Neural cell (in vitro differentiated cells): ENCODE results near the gene NPLOC4. TPM values are rescaled to one million over a fixed set of nuclear protein-coding genes. Genes with fewer than 3 reads are reported as not detected.

Experiments used
- H2AFZ ChIP-seq: fragments of 200-600, 300-800 bp; sonication (generic), shearing (Covaris generic); 2 replicates; pipeline ENCODE4 v1.6.0; 2014; ENCODE audit warnings: low read depth, mild to moderate bottlenecking, antibody characterized with exemption, low read length, moderate library complexity
- H3F3A ChIP-seq: fragments of 200-600 bp; shearing (Covaris generic); 2 replicates; pipeline ENCODE4 v1.6.1; 2016; ENCODE audit warnings: mild to moderate bottlenecking, moderate library complexity, mixed read lengths, antibody characterized with exemption, low read length; ENCODE audit not compliant: insufficient read depth, poor library complexity, severe bottlenecking
- H3K27ac ChIP-seq: fragments of 200-600, 300-800 bp; sonication (generic), shearing (Covaris generic); 2 replicates; pipeline ENCODE4 v1.5.1; 2014; ENCODE audit warnings: mild to moderate bottlenecking, low read length, moderate library complexity
- H3K27me3 ChIP-seq: fragments of 300-800, 200-600 bp; sonication (generic), shearing (Covaris generic); 2 replicates; pipeline ENCODE4 v1.6.0; 2014; ENCODE audit warnings: mild to moderate bottlenecking, low read depth, low read length, moderate library complexity; ENCODE audit not compliant: insufficient read depth
- H3K36me3 ChIP-seq: fragments of 300-800, 200-600 bp; sonication (generic), shearing (Covaris generic); 2 replicates; pipeline ENCODE4 v1.5.1; 2014; ENCODE audit warnings: mild to moderate bottlenecking, antibody characterized with exemption, low read length, moderate library complexity; ENCODE audit not compliant: insufficient read depth
- H3K4me2 ChIP-seq: fragments of 300-800, 200-600 bp; sonication (generic), shearing (Covaris generic); 2 replicates; pipeline ENCODE4 v1.6.0; 2014; ENCODE audit warnings: mild to moderate bottlenecking, low read length
- H3K4me3 ChIP-seq: fragments of 300-800, 200-600 bp; sonication (generic), shearing (Covaris generic); 2 replicates; pipeline ENCODE4 v1.5.1; 2014; ENCODE audit warnings: mild to moderate bottlenecking, low read length, moderate library complexity
- H3K79me2 ChIP-seq: fragments of 200-600 bp; shearing (Covaris generic); replicated peaks from 2 replicates; pipeline ENCODE4 v1.6.0; 2014; ENCODE audit warnings: mild to moderate bottlenecking, low read length, moderate library complexity; ENCODE audit not compliant: insufficient read depth
- H3K9ac ChIP-seq: fragments of 300-800, 200-600 bp; sonication (generic), shearing (Covaris generic); 2 replicates; pipeline ENCODE4 v1.6.1; 2016; ENCODE audit warnings: mild to moderate bottlenecking, low read length, mixed read lengths
- H3K9me2 ChIP-seq: fragments of 200-600 bp; shearing (Covaris generic); 2 replicates; pipeline ENCODE4 v1.6.1; 2016; ENCODE audit warnings: mild to moderate bottlenecking, low read length, mixed read lengths; ENCODE audit not compliant: insufficient read depth
- H3K9me3 ChIP-seq: fragments of 200-600, 300-800 bp; sonication (generic), shearing (Covaris generic); 2 replicates; pipeline ENCODE4 v1.6.1; 2016; ENCODE audit warnings: mild to moderate bottlenecking, mixed run types, low read length, moderate library complexity, mixed read lengths
- H4K20me1 ChIP-seq: fragments of 200-600 bp; shearing (Covaris generic); 2 replicates; pipeline ENCODE4 v1.6.1; 2016; ENCODE audit warnings: mild to moderate bottlenecking, mixed run types; ENCODE audit not compliant: insufficient read depth
- EP300 ChIP-seq: fragments of 450-650 bp; conservative IDR thresholded peaks from 2 replicates; pipeline ENCODE4 v1.6.1; 2014; ENCODE audit warnings: antibody characterized with exemption, mild to moderate bottlenecking, moderate library complexity; ENCODE audit not compliant: poor library complexity, severe bottlenecking
- EZH2 ChIP-seq: fragments of 200-600, 300-800 bp; shearing (Covaris generic), sonication (generic); IDR thresholded peaks from 2 replicates; pipeline ENCODE4 v1.6.1; 2014; ENCODE audit warnings: antibody characterized with exemption, low read length, borderline replicate concordance, mild to moderate bottlenecking; ENCODE audit not compliant: insufficient read depth, poor library complexity, severe bottlenecking
- MXI1 ChIP-seq: fragments of 450-650 bp; conservative IDR thresholded peaks from 2 replicates; pipeline ENCODE4 v1.6.1; 2014; ENCODE audit warnings: antibody characterized with exemption, mild to moderate bottlenecking; ENCODE audit not compliant: poor library complexity, severe bottlenecking
- POLR2AphosphoS5 ChIP-seq: IDR thresholded peaks from 2 replicates; pipeline ENCODE4 v1.6.1; 2012
- RAD21 ChIP-seq: fragments of 450-650 bp; conservative IDR thresholded peaks from 2 replicates; pipeline ENCODE4 v1.6.1; 2014; ENCODE audit warnings: antibody characterized with exemption, mild to moderate bottlenecking, moderate library complexity
- SMC3 ChIP-seq: fragments of 450-650 bp; conservative IDR thresholded peaks from 2 replicates; pipeline ENCODE4 v1.6.1; 2014; ENCODE audit warnings: antibody characterized with exemption, mild to moderate bottlenecking, moderate library complexity; ENCODE audit not compliant: poor library complexity
- TAF1 ChIP-seq: IDR thresholded peaks from 2 replicates; pipeline ENCODE4 v1.6.1; 2012; ENCODE audit warnings: low read depth
- polyA plus RNA-seq: library from polyadenylated mRNA; depleted of rRNA; stranded (reverse); fragments of >200 nt; gene quantifications from 2 replicates; pipeline ENCODE4 v1.2.3, GENCODE V29; 2014
- TF ChIP-seq, protein P1 (sequence below): fragments of 450-650 bp; IDR thresholded peaks from 2 replicates; pipeline ENCODE4 v1.5.1; 2014; ENCODE audit warnings: antibody characterized with exemption, mild to moderate bottlenecking, moderate library complexity; ENCODE audit not compliant: poor library complexity, severe bottlenecking
- TF ChIP-seq, protein P2 (sequence below): IDR thresholded peaks from 2 replicates; pipeline ENCODE4 v1.6.1; 2012; ENCODE audit warnings: borderline replicate concordance

The NPLOC4 gene
- polyA plus RNA-seq, 1 donor from 2014 or later = 32.3 TPM

DNA sequence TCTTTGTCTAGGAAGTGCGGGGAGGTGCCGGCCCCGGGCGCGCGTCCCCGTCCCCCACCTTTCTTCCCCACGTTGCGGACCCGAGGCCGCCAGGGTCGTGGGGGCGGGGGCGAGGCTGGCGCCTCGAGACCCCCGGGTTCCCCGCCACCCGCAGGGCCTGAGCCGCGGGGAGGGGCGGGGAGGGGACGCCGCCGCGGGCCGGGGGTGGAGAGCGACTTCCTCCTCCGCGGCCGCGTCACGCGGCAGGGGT, 122.5 kb downstream of the NPLOC4 start:
- Histone ChIP-seq H3K27ac (peak overlapping the region; percentile 99), H3K9me2 (no peaks in the 10 kb centered on the region), H3K36me3 (peaks cover 23% of the 10 kb centered on the region), H3K4me2 (peak overlapping the region; percentile 94), H3K9ac (peak overlapping the region; percentile 99), H4K20me1 (peaks cover 30% of the 10 kb centered on the region), H3F3A (peaks cover 16% of the 10 kb centered on the region), H2AFZ (no peak overlapping the region), H3K4me3 (peak overlapping the region; percentile 92), H3K79me2 (peaks cover 62% of the 10 kb centered on the region), H3K27me3 (peaks cover 14% of the 10 kb centered on the region), H3K9me3 (no peaks in the 10 kb centered on the region)
- TF ChIP-seq SMC3 (no peak), POLR2AphosphoS5 (no peak), TAF1 (no peak), EP300 (no peak), EZH2 (no peak), RAD21 (no peak)
- TF ChIP-seq, protein P1, sequence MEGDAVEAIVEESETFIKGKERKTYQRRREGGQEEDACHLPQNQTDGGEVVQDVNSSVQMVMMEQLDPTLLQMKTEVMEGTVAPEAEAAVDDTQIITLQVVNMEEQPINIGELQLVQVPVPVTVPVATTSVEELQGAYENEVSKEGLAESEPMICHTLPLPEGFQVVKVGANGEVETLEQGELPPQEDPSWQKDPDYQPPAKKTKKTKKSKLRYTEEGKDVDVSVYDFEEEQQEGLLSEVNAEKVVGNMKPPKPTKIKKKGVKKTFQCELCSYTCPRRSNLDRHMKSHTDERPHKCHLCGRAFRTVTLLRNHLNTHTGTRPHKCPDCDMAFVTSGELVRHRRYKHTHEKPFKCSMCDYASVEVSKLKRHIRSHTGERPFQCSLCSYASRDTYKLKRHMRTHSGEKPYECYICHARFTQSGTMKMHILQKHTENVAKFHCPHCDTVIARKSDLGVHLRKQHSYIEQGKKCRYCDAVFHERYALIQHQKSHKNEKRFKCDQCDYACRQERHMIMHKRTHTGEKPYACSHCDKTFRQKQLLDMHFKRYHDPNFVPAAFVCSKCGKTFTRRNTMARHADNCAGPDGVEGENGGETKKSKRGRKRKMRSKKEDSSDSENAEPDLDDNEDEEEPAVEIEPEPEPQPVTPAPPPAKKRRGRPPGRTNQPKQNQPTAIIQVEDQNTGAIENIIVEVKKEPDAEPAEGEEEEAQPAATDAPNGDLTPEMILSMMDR = no peak
- TF ChIP-seq, protein P2, sequence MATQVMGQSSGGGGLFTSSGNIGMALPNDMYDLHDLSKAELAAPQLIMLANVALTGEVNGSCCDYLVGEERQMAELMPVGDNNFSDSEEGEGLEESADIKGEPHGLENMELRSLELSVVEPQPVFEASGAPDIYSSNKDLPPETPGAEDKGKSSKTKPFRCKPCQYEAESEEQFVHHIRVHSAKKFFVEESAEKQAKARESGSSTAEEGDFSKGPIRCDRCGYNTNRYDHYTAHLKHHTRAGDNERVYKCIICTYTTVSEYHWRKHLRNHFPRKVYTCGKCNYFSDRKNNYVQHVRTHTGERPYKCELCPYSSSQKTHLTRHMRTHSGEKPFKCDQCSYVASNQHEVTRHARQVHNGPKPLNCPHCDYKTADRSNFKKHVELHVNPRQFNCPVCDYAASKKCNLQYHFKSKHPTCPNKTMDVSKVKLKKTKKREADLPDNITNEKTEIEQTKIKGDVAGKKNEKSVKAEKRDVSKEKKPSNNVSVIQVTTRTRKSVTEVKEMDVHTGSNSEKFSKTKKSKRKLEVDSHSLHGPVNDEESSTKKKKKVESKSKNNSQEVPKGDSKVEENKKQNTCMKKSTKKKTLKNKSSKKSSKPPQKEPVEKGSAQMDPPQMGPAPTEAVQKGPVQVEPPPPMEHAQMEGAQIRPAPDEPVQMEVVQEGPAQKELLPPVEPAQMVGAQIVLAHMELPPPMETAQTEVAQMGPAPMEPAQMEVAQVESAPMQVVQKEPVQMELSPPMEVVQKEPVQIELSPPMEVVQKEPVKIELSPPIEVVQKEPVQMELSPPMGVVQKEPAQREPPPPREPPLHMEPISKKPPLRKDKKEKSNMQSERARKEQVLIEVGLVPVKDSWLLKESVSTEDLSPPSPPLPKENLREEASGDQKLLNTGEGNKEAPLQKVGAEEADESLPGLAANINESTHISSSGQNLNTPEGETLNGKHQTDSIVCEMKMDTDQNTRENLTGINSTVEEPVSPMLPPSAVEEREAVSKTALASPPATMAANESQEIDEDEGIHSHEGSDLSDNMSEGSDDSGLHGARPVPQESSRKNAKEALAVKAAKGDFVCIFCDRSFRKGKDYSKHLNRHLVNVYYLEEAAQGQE = no peak

DNA sequence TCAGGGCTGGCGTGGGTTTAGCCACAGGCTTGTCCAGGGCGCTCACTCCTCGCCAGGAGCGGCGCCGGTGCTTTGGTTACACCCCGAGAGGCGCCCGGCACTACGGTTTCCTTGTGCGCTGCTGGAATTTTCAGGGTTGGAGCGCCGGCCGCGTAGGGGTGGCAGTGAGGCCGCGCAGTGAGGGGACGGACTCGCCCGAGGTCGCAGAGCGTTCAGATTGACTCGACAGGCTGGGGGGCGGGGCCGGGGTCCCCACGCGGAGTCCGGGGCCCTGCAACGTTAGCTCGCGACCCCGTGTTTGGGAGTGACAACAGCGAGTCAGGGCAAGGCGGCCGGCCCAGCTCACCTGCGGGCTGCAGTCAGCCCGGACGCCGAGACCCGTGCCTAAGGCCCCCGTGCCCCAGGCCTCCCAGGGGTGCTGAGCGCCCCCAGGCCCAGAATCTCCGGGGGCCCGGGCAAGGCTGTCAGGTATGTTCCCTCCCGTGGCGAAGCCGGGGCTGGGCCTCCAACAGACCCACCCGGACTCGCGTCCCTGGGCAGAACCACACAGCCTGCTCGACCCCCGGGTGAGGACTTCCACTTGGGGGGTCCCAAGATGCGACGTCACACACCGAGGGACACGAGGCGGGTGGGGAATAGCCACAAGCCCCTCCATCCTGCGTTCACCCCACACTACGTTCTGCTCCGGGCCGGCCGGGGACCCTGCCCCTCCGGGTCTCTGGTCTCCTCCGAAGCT, 123.0 kb downstream of the NPLOC4 start:
- peaks cover 27% of the 10 kb centered on the region for H3K36me3 ChIP-seq
- peak overlapping the region; percentile 99 for H3K27ac ChIP-seq
- no peaks in the 10 kb centered on the region for H3K9me2 ChIP-seq
- no peaks in the 10 kb centered on the region for H3K9me3 ChIP-seq
- TF ChIP-seq RAD21 (no peak), SMC3 (no peak), MXI1 (peak; percentile 35), POLR2AphosphoS5 (peak; percentile 50), EP300 (no peak), EZH2 (no peak), TAF1 (peak; percentile 20)
- TF ChIP-seq, protein P1 = no peak
- TF ChIP-seq, protein P2 = peak; percentile 72
- H3K27me3 ChIP-seq = peaks cover 10% of the 10 kb centered on the region
- H4K20me1 ChIP-seq = peaks cover 35% of the 10 kb centered on the region
- peaks cover 67% of the 10 kb centered on the region for H3K79me2 ChIP-seq
- H2AFZ ChIP-seq = no peak overlapping the region
- H3K4me2 ChIP-seq = peak overlapping the region; percentile 94
- H3F3A ChIP-seq = peaks cover 16% of the 10 kb centered on the region
- peak overlapping the region; percentile 99 for H3K9ac ChIP-seq
- peak overlapping the region; percentile 92 for H3K4me3 ChIP-seq
